ENCODE results near the gene CBFA2T3. TPM values are rescaled to one million over a fixed set of nuclear protein-coding genes. Genes with fewer than 3 reads are reported as not detected.

Gene CBFA2T3
- total and polyA plus RNA-seq, 4 donors = 0.18 to 9.4 (median 2.7) TPM

- Histone ChIP-seq H3K36me3 (ENCODE audit: control insufficient read depth in 1 of 2, insufficient read depth in 2 of 2, low read length in 1 of 2) (no peaks in the 10 kb centered on the region), H3K4me3 (ENCODE audit: low read length in 2 of 2) (no peak overlapping the region), H3K4me1 (ENCODE audit: control insufficient read depth in 1 of 2, insufficient read depth in 2 of 2, low read length in 2 of 2) (no peaks in the 10 kb centered on the region), H3K27me3 (ENCODE audit: control insufficient read depth in 1 of 2, insufficient read depth in 2 of 2, low read length in 1 of 2) (no peaks in the 10 kb centered on the region), H3K9me3 (ENCODE audit: control insufficient read depth, low read length) (no peaks in the 10 kb centered on the region), H3K27ac (ENCODE audit: low read depth in 1 of 2, low read length in 2 of 2) (no peak overlapping the region)
- intact Hi-C loops (cut with DNase I) = no loop called here
- DNase-seq (peak in 1 of 2 donors; percentile 82), ATAC-seq (ENCODE audit: low FRiP score) (peak; percentile 3)
- WGBS, 2 donors = 76 to 80% methylated on average over 31 of the region's 31 CpGs
Observed at GRCh38 chr16:88936556-88937205, 40.3 kb downstream of the CBFA2T3 start.

GRCh38 chr16:88936008-88936555 is 40.9 kb downstream of the CBFA2T3 start:
- Histone ChIP-seq H3K9me3 (ENCODE audit: control insufficient read depth, low read length) (no peaks in the 10 kb centered on the region), H3K4me3 (ENCODE audit: low read length in 2 of 2) (no peak overlapping the region), H3K36me3 (ENCODE audit: control insufficient read depth in 1 of 2, insufficient read depth in 2 of 2, low read length in 1 of 2) (no peaks in the 10 kb centered on the region), H3K4me1 (ENCODE audit: control insufficient read depth in 1 of 2, insufficient read depth in 2 of 2, low read length in 2 of 2) (no peaks in the 10 kb centered on the region), H3K27me3 (ENCODE audit: control insufficient read depth in 1 of 2, insufficient read depth in 2 of 2, low read length in 1 of 2) (no peaks in the 10 kb centered on the region), H3K27ac (ENCODE audit: low read depth in 1 of 2, low read length in 2 of 2) (no peak overlapping the region)
- DNase-seq = no peak
- 71% methylated on average over 18 to 19 of the region's 19 CpGs for WGBS, 2 donors
- intact Hi-C loops (cut with DNase I) = no loop called here
- no peak for ATAC-seq (ENCODE audit: low FRiP score)

- ATAC-seq (ENCODE audit: low FRiP score) (no peak), DNase-seq (no peak)
- no peaks in the 10 kb centered on the region for H3K27me3 ChIP-seq (ENCODE audit: control insufficient read depth in 1 of 2, insufficient read depth in 2 of 2, low read length in 1 of 2)
- H3K9me3 ChIP-seq (ENCODE audit: control insufficient read depth, low read length) = no peaks in the 10 kb centered on the region
- WGBS, 2 donors = 76 to 77% methylated on average over 33 of the region's 33 CpGs
- H3K4me3 ChIP-seq (ENCODE audit: low read length in 2 of 2) = no peak overlapping the region
- no peaks in the 10 kb centered on the region for H3K4me1 ChIP-seq (ENCODE audit: control insufficient read depth in 1 of 2, insufficient read depth in 2 of 2, low read length in 2 of 2)
- H3K27ac ChIP-seq (ENCODE audit: low read depth in 1 of 2, low read length in 2 of 2) = no peak overlapping the region
- no peaks in the 10 kb centered on the region for H3K36me3 ChIP-seq (ENCODE audit: control insufficient read depth in 1 of 2, insufficient read depth in 2 of 2, low read length in 1 of 2)
- intact Hi-C loops (cut with DNase I) = no loop called here
Observed at GRCh38 chr16:88934066-88934667, 42.8 kb downstream of the CBFA2T3 start.

GRCh38 chr16:88932929-88933328 is 44.1 kb downstream of the CBFA2T3 start:
- intact Hi-C loops (cut with DNase I) = no loop called here
- 87 to 89% methylated on average over 17 of the region's 17 CpGs for WGBS, 2 donors
- no peak for ATAC-seq (ENCODE audit: low FRiP score)

GRCh38 chr16:88931936-88932335 is 45.1 kb downstream of the CBFA2T3 start:
- DNase-seq (no peak), ATAC-seq (ENCODE audit: low FRiP score) (no peak)
- H3K27ac ChIP-seq (ENCODE audit: low read depth in 1 of 2, low read length in 2 of 2) = no peak overlapping the region
- 92% methylated on average over 20 to 21 of the region's 21 CpGs for WGBS, 2 donors
- no peaks in the 10 kb centered on the region for H3K9me3 ChIP-seq (ENCODE audit: control insufficient read depth, low read length)
- intact Hi-C loops (cut with DNase I) = no loop called here
- H3K4me3 ChIP-seq (ENCODE audit: low read length in 2 of 2) = no peak overlapping the region
- H3K36me3 ChIP-seq (ENCODE audit: control insufficient read depth in 1 of 2, insufficient read depth in 2 of 2, low read length in 1 of 2) = no peaks in the 10 kb centered on the region
- H3K4me1 ChIP-seq (ENCODE audit: control insufficient read depth in 1 of 2, insufficient read depth in 2 of 2, low read length in 2 of 2) = no peaks in the 10 kb centered on the region
- H3K27me3 ChIP-seq (ENCODE audit: control insufficient read depth in 1 of 2, insufficient read depth in 2 of 2, low read length in 1 of 2) = no peaks in the 10 kb centered on the region

More at GRCh38 chr16:88932929-88933328, 44.1 kb downstream of the CBFA2T3 start:
- H3K36me3 ChIP-seq (ENCODE audit: control insufficient read depth in 1 of 2, insufficient read depth in 2 of 2, low read length in 1 of 2) = no peaks in the 10 kb centered on the region
- no peak overlapping the region for H3K4me3 ChIP-seq (ENCODE audit: low read length in 2 of 2)
- H3K4me1 ChIP-seq (ENCODE audit: control insufficient read depth in 1 of 2, insufficient read depth in 2 of 2, low read length in 2 of 2) = no peaks in the 10 kb centered on the region
- no peaks in the 10 kb centered on the region for H3K9me3 ChIP-seq (ENCODE audit: control insufficient read depth, low read length)
- no peaks in the 10 kb centered on the region for H3K27me3 ChIP-seq (ENCODE audit: control insufficient read depth in 1 of 2, insufficient read depth in 2 of 2, low read length in 1 of 2)
- no peak overlapping the region for H3K27ac ChIP-seq (ENCODE audit: low read depth in 1 of 2, low read length in 2 of 2)
- no peak for DNase-seq

- ATAC-seq (ENCODE audit: low FRiP score) = no peak
- 93 to 95% methylated on average over 16 to 20 of the region's 20 CpGs for WGBS, 2 donors
Observed at GRCh38 chr16:88931373-88931900, 45.6 kb downstream of the CBFA2T3 start.

GRCh38 chr16:88930716-88931115 is 46.3 kb downstream of the CBFA2T3 start:
- WGBS, 2 donors = 84 to 88% methylated on average over 12 of the region's 12 CpGs
- DNase-seq (no peak), ATAC-seq (ENCODE audit: low FRiP score) (no peak)
- Histone ChIP-seq H3K36me3 (ENCODE audit: control insufficient read depth in 1 of 2, insufficient read depth in 2 of 2, low read length in 1 of 2) (no peaks in the 10 kb centered on the region), H3K27ac (ENCODE audit: low read depth in 1 of 2, low read length in 2 of 2) (no peak overlapping the region), H3K4me1 (ENCODE audit: control insufficient read depth in 1 of 2, insufficient read depth in 2 of 2, low read length in 2 of 2) (no peaks in the 10 kb centered on the region), H3K4me3 (ENCODE audit: low read length in 2 of 2) (no peak overlapping the region), H3K27me3 (ENCODE audit: control insufficient read depth in 1 of 2, insufficient read depth in 2 of 2, low read length in 1 of 2) (no peaks in the 10 kb centered on the region), H3K9me3 (ENCODE audit: control insufficient read depth, low read length) (no peaks in the 10 kb centered on the region)
- intact Hi-C loops (cut with DNase I) = no loop called here

More at GRCh38 chr16:88931373-88931900, 45.6 kb downstream of the CBFA2T3 start:
- Histone ChIP-seq H3K4me1 (ENCODE audit: control insufficient read depth in 1 of 2, insufficient read depth in 2 of 2, low read length in 2 of 2) (no peaks in the 10 kb centered on the region), H3K4me3 (ENCODE audit: low read length in 2 of 2) (no peak overlapping the region), H3K27ac (ENCODE audit: low read depth in 1 of 2, low read length in 2 of 2) (no peak overlapping the region), H3K9me3 (ENCODE audit: control insufficient read depth, low read length) (no peaks in the 10 kb centered on the region), H3K27me3 (ENCODE audit: control insufficient read depth in 1 of 2, insufficient read depth in 2 of 2, low read length in 1 of 2) (no peaks in the 10 kb centered on the region), H3K36me3 (ENCODE audit: control insufficient read depth in 1 of 2, insufficient read depth in 2 of 2, low read length in 1 of 2) (no peaks in the 10 kb centered on the region)
- DNase-seq = no peak
- intact Hi-C loops (cut with DNase I) = no loop called here

GRCh38 chr16:88929091-88929445 is 47.9 kb downstream of the CBFA2T3 start:
- WGBS, 2 donors = 76 to 77% methylated on average over 14 of the region's 14 CpGs
- H3K4me1 ChIP-seq (ENCODE audit: control insufficient read depth in 1 of 2, insufficient read depth in 2 of 2, low read length in 2 of 2) = no peaks in the 10 kb centered on the region
- no peaks in the 10 kb centered on the region for H3K9me3 ChIP-seq (ENCODE audit: control insufficient read depth, low read length)
- H3K4me3 ChIP-seq (ENCODE audit: low read length in 2 of 2) = no peak overlapping the region
- DNase-seq (no peak), ATAC-seq (ENCODE audit: low FRiP score) (no peak)
- H3K27ac ChIP-seq (ENCODE audit: low read depth in 1 of 2, low read length in 2 of 2) = no peak overlapping the region
- H3K36me3 ChIP-seq (ENCODE audit: control insufficient read depth in 1 of 2, insufficient read depth in 2 of 2, low read length in 1 of 2) = no peaks in the 10 kb centered on the region
- H3K27me3 ChIP-seq (ENCODE audit: control insufficient read depth in 1 of 2, insufficient read depth in 2 of 2, low read length in 1 of 2) = no peaks in the 10 kb centered on the region
- intact Hi-C loops (cut with DNase I) = no loop called here

Data from aorta (tissue), 5 donors.